HUES6 (cell line): ENCODE measurements around the gene MYOCD.

Source experiments
- H3K27ac ChIP-seq: 2 replicates; pipeline ENCODE4 v1.7.0; 2013; ENCODE audit warnings: low read depth, mild to moderate bottlenecking, low read length, inconsistent platforms
- H3K27me3 ChIP-seq: 2 replicates; pipeline ENCODE4 v1.6.1; 2013; ENCODE audit warnings: low read length; ENCODE audit not compliant: control insufficient read depth, insufficient read depth
- H3K36me3 ChIP-seq: 2 replicates; pipeline ENCODE4 v1.6.1; 2013; ENCODE audit warnings: low read length; ENCODE audit not compliant: control insufficient read depth, insufficient read depth
- H3K4me1 ChIP-seq: 2 replicates; pipeline ENCODE4 v1.6.1; 2013; ENCODE audit warnings: low read length; ENCODE audit not compliant: control insufficient read depth, insufficient read depth
- H3K4me3 ChIP-seq: 2 replicates; pipeline ENCODE4 v1.5.1; 2013; ENCODE audit warnings: low read depth, low read length
- H3K9ac ChIP-seq: one replicate; pipeline ENCODE4 v1.6.1; 2013; ENCODE audit warnings: mild to moderate bottlenecking, low read length
- H3K9me3 ChIP-seq: 2 replicates; pipeline ENCODE4 v1.6.1; 2013; ENCODE audit warnings: low read depth, low read length; ENCODE audit not compliant: control insufficient read depth, insufficient read depth

MYOCD gene

DNA sequence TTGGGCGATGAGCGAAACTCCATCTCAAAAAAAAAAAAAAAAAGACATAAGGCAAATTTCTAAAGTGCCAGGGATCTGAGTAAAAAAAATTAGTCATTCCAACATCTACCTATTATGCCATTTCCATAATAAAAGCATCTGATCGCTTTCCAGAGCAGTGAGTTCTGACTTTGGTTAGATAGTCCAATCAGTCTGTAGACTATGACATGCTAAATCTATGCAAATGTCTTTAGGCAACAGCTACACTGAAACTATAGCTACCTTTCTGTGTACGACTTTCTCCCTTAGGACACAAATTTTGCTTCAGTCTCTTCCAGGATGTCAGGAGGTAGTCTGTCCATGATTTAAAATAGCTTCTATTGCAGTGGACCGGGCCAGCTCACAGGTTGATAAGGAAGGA, 64.7 kb downstream of the MYOCD start:
- Histone ChIP-seq H3K4me1 (peaks cover 28% of the 10 kb centered on the region), H3K4me3 (no peak overlapping the region; the same call in 1 of the 2 replicates), H3K9ac (peak overlapping the region; percentile 18), H3K27ac (0 out of 2 replicates have a peak overlapping the region, but pooled peaks have one; percentile 27), H3K27me3 (no peaks in the 10 kb centered on the region), H3K36me3 (no peaks in the 10 kb centered on the region), H3K9me3 (no peaks in the 10 kb centered on the region)

GRCh38 chr17:12730931-12731521, 65.3 kb downstream of the MYOCD start:
- H3K36me3 ChIP-seq, result no peaks in the 10 kb centered on the region
- H3K27me3 ChIP-seq, result no peaks in the 10 kb centered on the region
- no peak overlapping the region for H3K4me3 ChIP-seq
- peaks cover 28% of the 10 kb centered on the region for H3K4me1 ChIP-seq
- H3K9me3 ChIP-seq, result no peaks in the 10 kb centered on the region
- peak overlapping the region; percentile 12 for H3K9ac ChIP-seq
- H3K27ac ChIP-seq, result 0 out of 2 replicates have a peak overlapping the region, but pooled peaks have one; percentile 27

GRCh38 chr17:12731839-12732238, 66.1 kb downstream of the MYOCD start:
- no peak overlapping the region for H3K4me3 ChIP-seq
- H3K27me3 ChIP-seq, result no peaks in the 10 kb centered on the region
- H3K4me1 ChIP-seq, result peaks cover 28% of the 10 kb centered on the region
- no peaks in the 10 kb centered on the region for H3K9me3 ChIP-seq
- no peak overlapping the region; the same call in 1 of the 2 replicates for H3K27ac ChIP-seq
- no peaks in the 10 kb centered on the region; the same call in 1 of the 2 replicates for H3K36me3 ChIP-seq
- peak overlapping the region; percentile 17 for H3K9ac ChIP-seq

- Histone ChIP-seq H3K9ac (no peak overlapping the region), H3K27ac (no peak overlapping the region; the same call in 1 of the 2 replicates), H3K36me3 (no peaks in the 10 kb centered on the region; the same call in 1 of the 2 replicates), H3K9me3 (no peaks in the 10 kb centered on the region), H3K4me1 (peaks cover 28% of the 10 kb centered on the region), H3K4me3 (no peak overlapping the region), H3K27me3 (no peaks in the 10 kb centered on the region)
Measured at GRCh38 chr17:12732366-12732765, 66.7 kb downstream of the MYOCD start.

DNA sequence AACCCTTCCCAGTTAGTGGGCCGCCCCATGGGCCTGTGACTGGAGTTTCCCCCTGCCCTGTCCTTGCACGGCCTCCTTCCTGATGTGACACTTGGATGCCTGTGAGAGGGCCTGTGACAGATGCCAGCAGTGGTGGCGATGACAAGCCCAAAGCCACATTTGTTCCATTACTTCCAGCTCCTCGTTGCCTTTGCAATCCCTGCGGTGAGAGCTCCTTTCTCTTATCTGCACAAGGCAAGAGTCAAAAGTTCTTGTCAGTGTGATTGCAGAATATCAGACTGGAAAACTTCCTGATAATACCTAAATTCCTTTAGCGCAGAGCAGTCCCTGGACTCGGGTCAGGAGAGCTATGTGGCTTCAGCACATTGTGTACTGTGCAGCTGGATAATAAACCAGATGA, 69.2 kb downstream of the MYOCD start:
- no peaks in the 10 kb centered on the region; the same call in 1 of the 2 replicates for H3K36me3 ChIP-seq
- peaks cover 28% of the 10 kb centered on the region for H3K4me1 ChIP-seq
- no peak overlapping the region for H3K9ac ChIP-seq
- no peak overlapping the region for H3K4me3 ChIP-seq
- H3K9me3 ChIP-seq, result no peaks in the 10 kb centered on the region
- no peak overlapping the region for H3K27ac ChIP-seq
- H3K27me3 ChIP-seq, result no peaks in the 10 kb centered on the region

GRCh38 chr17:12735517-12735916, 69.8 kb downstream of the MYOCD start:
- Histone ChIP-seq H3K4me3 (no peak overlapping the region), H3K36me3 (no peaks in the 10 kb centered on the region; the same call in 1 of the 2 replicates), H3K4me1 (peaks cover 25% of the 10 kb centered on the region), H3K27ac (no peak overlapping the region), H3K9me3 (no peaks in the 10 kb centered on the region), H3K27me3 (no peaks in the 10 kb centered on the region), H3K9ac (no peak overlapping the region)

- H3K9ac ChIP-seq, result no peak overlapping the region
- no peaks in the 10 kb centered on the region for H3K9me3 ChIP-seq
- H3K4me3 ChIP-seq, result no peak overlapping the region
- no peak overlapping the region for H3K27ac ChIP-seq
- no peaks in the 10 kb centered on the region for H3K27me3 ChIP-seq
- H3K36me3 ChIP-seq, result no peaks in the 10 kb centered on the region; the same call in 1 of the 2 replicates
- peaks cover 15% of the 10 kb centered on the region; the same call in 1 of the 2 replicates for H3K4me1 ChIP-seq
Measured at GRCh38 chr17:12736526-12736925, 70.8 kb downstream of the MYOCD start.

DNA sequence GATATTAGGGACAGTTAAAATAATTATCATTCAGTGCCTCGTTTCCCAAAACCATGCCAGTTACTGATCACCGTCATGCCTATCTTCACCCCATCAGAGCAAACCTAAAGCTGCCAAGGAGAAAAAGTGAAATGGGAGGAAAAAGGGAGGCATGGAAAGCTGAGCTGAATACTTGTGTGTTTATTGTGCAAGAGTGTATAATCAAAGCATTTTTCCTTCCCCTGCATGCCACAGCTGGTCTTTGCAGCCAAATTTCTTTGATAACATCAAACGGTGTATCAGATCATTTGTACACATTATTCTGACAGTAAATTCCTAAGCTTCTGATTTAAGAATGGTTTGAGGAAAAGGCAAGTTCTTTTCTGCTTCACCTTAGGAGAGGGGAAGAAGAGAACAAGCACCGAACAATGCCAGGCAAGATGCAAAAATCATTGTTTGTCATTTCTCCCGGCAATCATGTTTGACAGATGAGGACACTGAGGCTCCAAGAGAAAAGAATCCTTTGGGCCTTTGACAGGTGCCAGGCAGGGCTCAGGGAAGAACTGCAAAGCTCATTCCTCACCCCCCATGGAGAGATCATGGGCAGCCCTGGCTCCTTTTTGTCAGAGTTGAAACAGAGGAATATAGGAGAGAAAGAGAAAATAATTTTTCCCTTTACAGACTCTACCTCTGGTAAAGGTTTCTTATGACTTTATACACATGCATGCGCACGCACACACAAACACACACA, 72.2 kb downstream of the MYOCD start:
- Histone ChIP-seq H3K9me3 (no peaks in the 10 kb centered on the region), H3K4me3 (no peak overlapping the region), H3K36me3 (no peaks in the 10 kb centered on the region; the same call in 1 of the 2 replicates), H3K27ac (no peak overlapping the region), H3K9ac (no peak overlapping the region), H3K4me1 (peaks cover 8% of the 10 kb centered on the region), H3K27me3 (no peaks in the 10 kb centered on the region)

DNA sequence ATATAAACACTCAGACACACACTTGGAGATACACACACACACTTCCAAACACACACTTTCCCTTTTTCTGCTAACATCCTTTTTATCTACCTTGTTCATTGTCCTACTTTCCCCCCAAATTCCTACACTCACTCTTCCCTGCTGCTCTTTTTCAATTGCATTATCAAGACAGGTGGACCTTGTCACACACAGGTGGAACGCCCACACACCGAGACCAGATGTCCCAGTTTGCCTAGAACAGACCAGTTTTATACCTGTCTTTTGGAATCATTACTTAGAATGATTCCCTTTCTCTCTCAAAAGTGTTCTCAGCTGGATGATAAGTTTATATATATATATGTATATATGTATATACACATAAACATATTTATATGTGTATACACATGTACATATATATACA, 72.9 kb downstream of the MYOCD start:
- Histone ChIP-seq H3K36me3 (no peaks in the 10 kb centered on the region; the same call in 1 of the 2 replicates), H3K4me1 (peaks cover 8% of the 10 kb centered on the region), H3K9me3 (no peaks in the 10 kb centered on the region), H3K4me3 (no peak overlapping the region), H3K9ac (no peak overlapping the region), H3K27me3 (no peaks in the 10 kb centered on the region), H3K27ac (no peak overlapping the region)

- Histone ChIP-seq H3K4me3 (no peak overlapping the region), H3K36me3 (no peaks in the 10 kb centered on the region; the same call in 1 of the 2 replicates), H3K9me3 (no peaks in the 10 kb centered on the region), H3K9ac (no peak overlapping the region), H3K4me1 (peaks cover 6% of the 10 kb centered on the region), H3K27me3 (no peaks in the 10 kb centered on the region), H3K27ac (no peak overlapping the region)
Measured at GRCh38 chr17:12739500-12739899, 73.8 kb downstream of the MYOCD start.

DNA sequence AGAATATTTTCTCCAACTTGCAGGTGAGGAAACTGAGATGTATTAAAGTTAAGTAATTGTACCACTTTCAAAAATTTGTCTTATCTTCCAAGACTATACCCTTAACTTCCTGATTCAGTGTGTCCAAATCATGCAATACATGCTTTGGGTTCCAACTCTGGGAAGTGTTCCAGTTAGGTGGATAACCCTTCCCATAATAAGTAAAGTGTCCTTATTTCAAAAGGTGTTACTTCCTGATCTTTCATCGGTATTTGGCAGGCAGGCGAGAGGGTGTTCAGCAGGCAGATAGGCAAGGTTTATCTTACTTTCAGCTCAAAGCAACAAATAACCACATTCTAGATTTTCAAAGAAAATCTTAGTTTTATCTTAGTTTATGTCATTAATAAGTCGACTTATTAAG, 77.4 kb downstream of the MYOCD start:
- Histone ChIP-seq H3K27me3 (no peaks in the 10 kb centered on the region), H3K36me3 (no peaks in the 10 kb centered on the region), H3K9me3 (no peaks in the 10 kb centered on the region), H3K27ac (no peak overlapping the region), H3K9ac (no peak overlapping the region), H3K4me3 (no peak overlapping the region), H3K4me1 (peaks cover 10% of the 10 kb centered on the region)
